HG03575 (cell line): ENCODE results near the gene PRAC1.

Source experiments
- ATAC-seq: cut with Tn5 transposase; IDR thresholded peaks from one replicate; pipeline ENCODE4 v1.9.1; 2021; ENCODE audit not compliant: unreplicated experiment, insufficient number of reproducible peaks, low FRiP score; ENCODE audit errors: extremely low read depth

PRAC1 gene

GRCh38 chr17:48728232-48729231, 6.2 kb upstream of the PRAC1 start, which contains the start of gene HOXB13:
Gene HOXB13 (minus strand): TSS chr17:48728750. CDS start chr17:48728593, 157 bp downstream.
- ATAC-seq = no peak

DNA sequence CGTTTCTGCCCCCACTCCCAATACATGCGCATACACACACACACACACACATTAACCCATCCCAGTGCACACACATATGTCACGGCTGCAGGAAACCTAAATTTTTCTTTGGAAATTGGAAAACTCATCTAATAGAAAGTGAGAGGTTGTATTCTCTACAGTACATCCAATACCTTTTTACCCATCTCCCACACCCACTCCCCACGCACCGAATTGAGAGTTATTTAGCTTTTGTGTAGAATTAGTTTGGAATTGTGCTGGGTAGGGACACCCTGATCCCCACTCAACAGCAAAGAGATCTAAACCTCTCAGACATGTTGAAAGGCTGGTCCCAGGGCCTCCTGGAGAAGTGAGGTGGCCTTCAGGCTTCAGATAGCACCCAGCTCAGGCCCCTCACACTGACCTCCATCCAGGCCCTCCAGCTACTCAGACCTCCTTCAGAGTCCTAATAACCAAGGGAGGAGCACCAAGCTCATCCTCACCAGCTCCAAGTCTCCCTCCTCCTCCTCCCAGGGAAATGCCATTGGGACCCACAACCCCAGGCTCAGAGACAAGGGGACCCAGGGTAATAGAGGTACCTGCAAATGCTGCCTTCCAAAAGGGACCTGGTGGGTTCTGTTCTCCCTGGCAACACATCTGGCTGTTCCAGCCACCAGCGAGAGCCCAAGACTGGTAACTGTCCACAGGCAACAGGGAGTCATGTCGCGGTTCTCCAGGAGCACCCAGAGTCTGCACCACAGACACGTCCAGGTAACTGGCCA, 5.3 kb upstream of the PRAC1 start:
- no peak for ATAC-seq

DNA sequence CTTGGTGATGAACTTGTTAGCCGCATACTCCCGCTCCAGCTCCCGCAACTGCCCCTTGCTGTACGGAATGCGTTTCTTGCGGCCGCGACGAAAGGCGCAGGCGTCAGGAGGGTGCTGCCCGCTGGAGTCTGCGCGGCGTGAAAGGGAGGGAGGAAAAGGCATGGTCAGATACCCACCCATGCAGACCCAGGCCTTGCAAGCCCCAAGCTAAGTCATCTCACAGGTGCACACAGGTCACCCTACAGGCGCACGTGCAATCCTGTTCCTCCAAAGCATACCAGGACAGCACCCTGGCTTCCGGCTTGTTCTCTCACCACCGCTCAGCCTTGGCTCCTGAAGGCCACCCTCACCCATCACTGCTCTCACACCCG, 4.6 kb upstream of the PRAC1 start:
- ATAC-seq = no peak

DNA sequence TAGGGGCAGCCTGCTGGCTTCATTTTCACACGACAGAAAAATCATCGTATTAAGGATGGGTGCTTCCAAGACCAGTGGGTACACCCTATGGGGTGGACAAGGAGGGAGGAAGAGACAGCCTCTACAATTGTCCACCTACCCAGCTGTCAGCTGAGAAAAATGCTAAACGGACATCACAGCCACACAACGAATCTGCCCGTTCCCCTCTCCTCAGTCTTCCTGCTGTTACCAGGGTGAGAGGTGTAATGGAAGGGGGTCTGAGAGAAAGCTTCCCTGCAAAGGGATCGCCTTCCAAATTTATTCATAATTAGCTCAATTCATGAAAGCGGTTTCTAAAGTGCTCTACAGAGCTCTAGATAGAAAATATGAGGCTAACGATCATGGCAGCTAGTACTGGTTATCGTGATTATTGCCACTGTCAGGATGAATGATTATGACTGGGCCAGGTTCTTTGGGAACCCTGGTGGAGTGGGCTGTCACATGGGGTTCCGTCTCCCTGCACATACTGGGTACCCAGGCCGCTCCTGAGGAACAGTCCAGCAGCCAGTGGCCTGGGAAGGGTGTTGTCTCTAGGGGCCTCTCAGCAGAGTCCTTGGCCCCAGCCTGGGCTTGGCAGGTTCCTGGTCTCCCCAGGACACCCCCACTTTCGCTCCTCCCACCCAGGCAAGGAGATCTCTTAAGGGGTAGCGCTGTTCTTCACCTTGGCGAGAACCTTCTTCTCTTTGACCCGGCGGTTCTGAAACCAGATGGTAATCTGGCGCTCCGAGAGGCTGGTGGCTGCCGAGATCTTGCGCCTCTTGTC, 4.0 kb upstream of the PRAC1 start:
- no peak for ATAC-seq

GRCh38 chr17:48725288-48726064, 3.2 kb upstream of the PRAC1 start:
- no peak for ATAC-seq

DNA sequence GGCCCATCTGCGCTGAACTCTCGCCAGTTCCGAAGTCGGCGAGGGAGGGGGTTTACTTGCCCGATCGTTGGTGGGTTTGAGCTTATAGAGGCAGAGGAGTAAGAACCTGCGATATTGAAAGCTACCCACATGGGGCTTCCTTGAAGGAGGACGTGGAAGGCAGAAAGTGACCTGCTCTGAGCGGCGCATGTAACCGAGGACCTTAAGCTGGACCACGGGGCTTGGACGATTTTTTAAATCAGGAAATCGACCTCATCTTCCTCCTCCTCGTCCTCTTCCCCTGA, 2.6 kb upstream of the PRAC1 start:
- no peak for ATAC-seq

DNA sequence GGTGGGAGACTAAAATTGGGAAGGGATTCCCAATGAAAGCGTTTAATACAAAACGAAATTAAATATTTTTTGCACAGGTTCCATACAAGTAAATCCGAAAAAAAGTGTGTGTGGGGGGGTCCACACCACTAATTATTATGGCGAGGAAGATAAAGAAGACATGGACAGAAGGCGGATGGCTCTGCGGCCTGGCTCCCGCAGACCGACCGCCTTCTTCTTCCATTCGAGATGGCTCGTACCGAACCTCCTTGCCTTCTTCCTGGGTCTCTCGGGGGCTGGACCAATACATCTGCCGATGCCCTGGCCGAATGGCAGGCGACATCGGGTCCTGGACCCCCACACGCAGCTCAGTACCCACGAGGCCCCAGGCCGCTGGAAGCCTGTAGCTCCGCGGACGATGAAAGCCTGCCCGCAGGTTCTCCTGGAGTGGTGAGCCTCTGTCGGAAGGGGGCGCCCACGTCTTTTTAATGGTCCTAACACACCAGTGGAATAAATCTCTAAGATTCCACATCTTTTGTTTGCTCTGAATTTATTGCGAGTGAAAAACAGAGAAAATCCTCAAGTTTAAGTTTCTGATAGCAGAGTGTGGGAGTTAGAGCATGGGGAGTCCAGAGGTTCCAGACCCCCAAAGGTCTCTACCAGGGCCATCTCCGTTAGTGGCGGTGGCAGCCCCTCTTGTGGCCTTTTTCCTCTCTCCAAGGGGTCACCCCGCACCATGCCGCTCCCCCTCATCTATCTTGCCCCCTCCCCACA, 2.1 kb upstream of the PRAC1 start:
- ATAC-seq = no peak

DNA sequence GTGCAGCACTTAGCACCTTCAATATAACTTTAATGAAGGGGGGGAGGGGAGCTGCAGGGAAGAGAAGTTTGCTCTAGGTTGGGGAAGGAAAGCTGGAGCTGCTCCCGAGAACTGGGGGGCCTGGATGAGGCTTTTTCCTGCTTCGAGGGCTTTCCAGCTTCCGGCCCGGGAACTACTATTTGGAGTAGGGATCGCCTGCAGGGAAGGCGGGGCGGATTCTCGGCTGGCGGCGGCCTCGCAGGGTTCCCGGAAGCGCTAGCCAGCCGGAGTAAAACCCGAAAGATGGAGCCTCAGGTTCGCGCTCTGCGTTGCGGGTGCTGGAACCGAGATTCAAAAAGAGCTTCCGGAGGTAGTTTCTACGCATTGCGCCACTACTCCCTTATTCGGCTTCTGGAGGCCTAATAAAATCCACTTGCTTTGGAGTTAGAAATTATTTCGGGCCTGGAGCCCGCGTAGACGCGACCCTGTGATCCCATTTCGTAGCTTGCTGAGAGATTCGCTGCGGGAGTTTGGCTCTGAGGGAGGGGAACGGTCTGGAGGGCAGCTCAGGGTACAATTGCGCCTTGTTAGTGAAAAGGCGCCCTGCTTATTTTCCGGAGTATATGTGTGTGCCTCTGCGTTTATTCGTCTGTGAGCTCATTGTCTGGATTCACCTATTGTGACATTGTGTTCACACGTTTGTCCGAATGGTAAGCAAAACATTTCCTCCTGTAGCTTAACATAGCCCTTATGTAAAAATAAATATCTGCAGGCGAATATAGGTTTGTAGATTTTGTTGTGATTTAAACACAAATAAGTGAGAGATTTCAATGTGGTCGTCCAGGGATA, 1.3 kb upstream of the PRAC1 start:
- ATAC-seq = no peak

GRCh38 chr17:48722915-48723422, 651 bp upstream of the PRAC1 start, which contains the start of gene PRAC2:
Gene PRAC2 (plus strand): TSS chr17:48723185. CDS start chr17:48724411, 1,226 bp downstream.
- ATAC-seq = no peak

- ATAC-seq = no peak
These were observed 1.3 kb downstream of the PRAC1 start for GRCh38 chr17:48721009-48721402.

GRCh38 chr17:48720266-48721008, 1.9 kb downstream of the PRAC1 start:
- no peak for ATAC-seq

DNA sequence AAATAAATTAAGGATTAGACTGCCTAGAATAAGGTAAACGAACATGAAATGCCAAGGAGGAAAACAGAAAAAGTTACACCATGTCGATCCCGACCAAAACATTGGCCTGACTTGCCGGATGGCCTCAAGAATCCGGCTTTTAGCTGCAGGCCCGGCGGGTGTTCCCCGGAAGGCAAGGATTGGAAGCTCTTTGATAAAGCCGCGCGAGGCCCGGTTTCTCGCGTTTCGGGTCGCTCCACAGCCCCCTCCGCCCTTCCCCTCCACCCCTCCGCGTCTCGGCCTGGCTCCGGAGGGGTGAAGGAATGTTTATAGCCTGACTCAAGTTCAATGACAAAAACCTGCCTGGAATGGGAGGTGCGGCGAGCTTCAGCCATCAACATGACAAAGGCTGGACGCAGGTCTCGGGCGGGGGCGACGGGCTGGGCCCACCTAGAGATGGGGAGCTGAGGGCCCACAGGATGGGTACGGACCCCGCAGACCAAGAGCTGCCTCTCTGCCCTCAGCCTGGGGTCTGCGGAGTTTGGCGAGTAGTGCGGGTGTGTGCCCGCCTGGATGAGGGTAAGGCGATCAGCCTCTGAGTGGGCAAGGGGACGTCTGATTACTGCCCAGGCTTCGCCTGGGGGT, 2.6 kb downstream of the PRAC1 start:
- ATAC-seq = no peak

GRCh38 chr17:48718761-48719641, 3.3 kb downstream of the PRAC1 start:
- no peak for ATAC-seq

DNA sequence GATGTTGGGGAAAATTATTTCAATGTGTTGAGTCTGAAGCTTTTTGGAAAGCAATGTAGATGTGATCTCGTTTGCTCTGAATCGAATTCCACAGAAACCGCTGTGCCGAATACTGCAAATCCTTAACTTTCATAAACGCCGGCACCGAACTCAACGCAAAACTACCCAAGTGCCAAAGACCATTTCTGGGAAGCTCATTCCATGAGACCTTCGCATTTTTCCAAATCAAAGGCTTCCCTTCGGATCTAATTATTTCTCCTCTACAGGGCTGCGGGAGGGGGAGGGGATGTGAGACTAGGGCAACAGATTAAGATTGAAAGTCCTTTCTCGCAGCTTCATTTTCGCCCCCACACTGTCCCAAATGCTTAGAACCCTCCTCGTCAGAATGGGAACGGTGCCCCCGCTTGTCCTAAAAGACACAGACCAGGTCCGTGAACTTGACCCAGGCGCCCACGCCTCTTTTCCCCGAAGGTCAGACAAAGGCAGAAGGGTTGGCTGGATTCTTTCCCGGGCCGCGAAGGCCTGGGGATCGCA, 4.0 kb downstream of the PRAC1 start:
- ATAC-seq = no peak
